Esophagus squamous epithelium (tissue), 4 donors: ENCODE measurements around the gene IGSF9B.

Experiments used
- POLR2A ChIP-seq, 4 donors: fragments of 450-650 bp; IDR thresholded peaks; one replicate each; pipeline ENCODE4 v1.6.1; 2017; ENCODE audit warnings: antibody characterized with exemption in 4 of 4, mild to moderate bottlenecking in 4 of 4, moderate library complexity in 3 of 4
- TF ChIP-seq, protein P1 (sequence below), 6 experiments: fragments of 450-650 bp in 4 of 6; fragments of 200-600 bp in 2 of 6; sonication (generic) in 2 of 6; IDR thresholded peaks; one replicate each; pipeline ENCODE4 v1.5.1; 2016 to 2019; ENCODE audit warnings: antibody characterized with exemption in 6 of 6, mild to moderate bottlenecking in 4 of 6, moderate library complexity in 4 of 6

DNA sequence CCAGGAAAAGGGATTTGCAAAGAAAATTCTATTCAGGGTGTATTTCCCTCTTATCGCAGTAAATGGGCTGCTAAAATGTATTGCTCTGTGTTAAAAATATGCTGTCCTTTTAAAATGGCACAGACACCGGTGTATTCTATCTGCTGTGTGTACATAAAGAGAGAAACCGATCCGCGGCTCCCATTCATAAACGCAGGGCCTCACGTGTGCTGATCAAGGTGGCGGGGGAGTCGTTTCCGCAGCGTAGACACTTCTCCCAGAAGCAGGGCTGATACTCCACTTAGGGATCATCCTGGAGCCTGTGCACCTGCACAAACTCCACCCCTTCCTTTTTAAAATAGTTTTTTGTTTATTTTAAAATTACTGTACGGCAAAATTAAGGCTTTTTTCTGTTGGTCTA is 26.1 kb upstream of the IGSF9B start:
- TF ChIP-seq POLR2A (IDR thresholded peaks at IDR 0.05) = no peak
- TF ChIP-seq, protein P1, sequence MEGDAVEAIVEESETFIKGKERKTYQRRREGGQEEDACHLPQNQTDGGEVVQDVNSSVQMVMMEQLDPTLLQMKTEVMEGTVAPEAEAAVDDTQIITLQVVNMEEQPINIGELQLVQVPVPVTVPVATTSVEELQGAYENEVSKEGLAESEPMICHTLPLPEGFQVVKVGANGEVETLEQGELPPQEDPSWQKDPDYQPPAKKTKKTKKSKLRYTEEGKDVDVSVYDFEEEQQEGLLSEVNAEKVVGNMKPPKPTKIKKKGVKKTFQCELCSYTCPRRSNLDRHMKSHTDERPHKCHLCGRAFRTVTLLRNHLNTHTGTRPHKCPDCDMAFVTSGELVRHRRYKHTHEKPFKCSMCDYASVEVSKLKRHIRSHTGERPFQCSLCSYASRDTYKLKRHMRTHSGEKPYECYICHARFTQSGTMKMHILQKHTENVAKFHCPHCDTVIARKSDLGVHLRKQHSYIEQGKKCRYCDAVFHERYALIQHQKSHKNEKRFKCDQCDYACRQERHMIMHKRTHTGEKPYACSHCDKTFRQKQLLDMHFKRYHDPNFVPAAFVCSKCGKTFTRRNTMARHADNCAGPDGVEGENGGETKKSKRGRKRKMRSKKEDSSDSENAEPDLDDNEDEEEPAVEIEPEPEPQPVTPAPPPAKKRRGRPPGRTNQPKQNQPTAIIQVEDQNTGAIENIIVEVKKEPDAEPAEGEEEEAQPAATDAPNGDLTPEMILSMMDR (IDR thresholded peaks at IDR 0.05) = no peak
